Stimulated activated naive CD4-positive, alpha-beta T cell (primary cell): ENCODE data around the gene DTWD2.
A peak's percentile ranks its signal among the peaks of the same experiment; 100 is the strongest.
"Not testable (repeated sequence)": the region's sequence is repeated elsewhere in the genome, so short reads cannot be mapped to it uniquely, and the experiment has no call there.

ENCODE experiments used
- DNase-seq, 6 experiments: peaks; one replicate each; lab custom pipeline; 2025; lab: John Stamatoyannopoulos, UW

Gene DTWD2

DNA sequence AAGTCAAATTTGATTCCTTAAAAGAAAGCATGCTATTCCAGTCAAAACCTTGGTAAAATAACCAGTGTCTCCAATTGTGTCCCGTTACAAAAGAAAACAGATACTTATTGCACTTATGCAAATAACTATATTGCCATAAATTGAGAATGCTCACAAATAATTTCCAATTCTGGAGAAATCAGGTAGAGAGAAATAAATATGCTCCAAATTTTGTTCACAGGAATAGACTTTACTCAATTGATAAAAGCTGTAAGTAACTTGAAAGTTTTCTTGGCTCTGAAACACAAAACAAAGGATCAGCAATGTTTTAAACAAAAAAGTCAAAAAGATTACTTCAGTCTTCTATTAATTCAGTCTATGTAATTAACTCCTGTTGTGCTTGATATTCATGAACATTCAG lies 7.8 kb upstream of the DTWD2 start:
- no peak for DNase-seq

DNA sequence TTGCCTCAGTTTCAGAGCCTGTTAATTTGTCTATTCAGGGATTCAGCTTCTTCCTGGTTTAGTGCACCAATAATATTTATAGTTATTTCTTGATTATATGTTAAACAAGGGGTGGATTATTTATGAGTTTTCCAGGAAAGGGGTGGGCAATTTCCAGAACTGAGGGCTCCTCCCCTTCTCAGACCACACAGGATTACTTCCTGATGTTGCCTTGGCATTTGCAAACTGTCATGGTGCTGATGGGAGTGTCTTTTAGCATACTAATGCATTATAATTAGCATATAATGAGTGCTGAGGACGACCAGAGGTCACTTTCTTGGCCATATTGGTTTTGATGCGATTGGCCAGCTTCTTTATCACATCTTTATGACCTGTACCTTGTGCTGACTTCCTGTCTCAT lies 6.2 kb upstream of the DTWD2 start:
- DNase-seq: no peak

DNA sequence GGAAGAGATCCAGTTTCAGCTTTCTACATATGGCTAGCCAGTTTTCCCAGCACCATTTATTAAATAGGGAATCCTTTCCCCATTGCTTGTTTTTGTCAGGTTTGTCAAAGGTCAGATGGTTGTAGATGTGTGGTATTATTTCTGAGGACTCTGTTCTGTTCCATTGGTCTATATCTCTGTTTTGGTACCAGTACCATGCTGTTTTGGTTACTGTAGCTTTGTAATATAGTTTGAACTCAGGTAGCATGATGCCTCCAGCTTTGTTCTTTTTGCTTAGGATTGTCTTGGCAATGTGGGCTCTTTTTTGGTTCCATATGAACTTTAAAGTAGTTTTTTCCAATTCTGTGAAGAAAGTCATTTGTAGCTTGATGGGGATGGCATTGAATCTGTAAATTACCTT lies 4.8 kb upstream of the DTWD2 start:
- not testable (repeated sequence) for DNase-seq

DNA sequence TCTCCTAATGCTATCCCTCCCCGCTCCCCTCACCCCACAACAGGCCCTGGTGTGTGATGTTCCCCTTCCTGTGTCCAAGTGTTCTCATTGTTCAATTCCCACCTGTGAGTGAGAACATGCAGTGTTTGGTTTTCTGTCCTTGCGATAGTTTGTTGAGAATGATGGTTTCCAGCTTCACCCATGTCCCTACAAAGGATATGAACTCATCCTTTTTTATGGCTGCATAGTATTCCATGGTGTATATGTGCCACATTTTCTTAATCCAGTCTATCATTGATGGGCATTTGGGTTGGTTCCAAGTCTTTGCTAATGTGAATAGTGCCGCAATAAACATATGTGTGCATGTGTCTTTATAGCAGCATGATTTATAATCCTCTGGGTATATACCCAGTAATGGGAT lies 3.7 kb upstream of the DTWD2 start:
- DNase-seq: not testable (repeated sequence)

DNA sequence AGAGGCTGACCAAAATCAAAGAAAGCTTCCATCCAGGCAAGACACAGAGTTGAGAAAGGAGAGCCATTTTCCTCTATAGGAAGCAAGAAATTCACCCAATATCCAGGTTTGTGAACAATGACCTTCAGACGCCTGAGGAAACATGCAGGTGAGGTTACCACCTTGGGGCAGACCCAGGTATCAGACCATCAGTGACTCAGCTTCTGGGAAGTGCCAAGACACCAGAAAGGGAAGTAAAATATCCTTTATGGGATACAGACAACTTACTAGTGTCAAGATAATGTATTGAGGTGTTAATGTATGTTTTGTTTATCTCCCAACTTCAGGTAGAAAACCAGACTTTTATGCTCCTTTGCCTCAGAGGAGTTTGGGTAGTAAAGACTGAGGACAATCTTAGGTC lies 2.2 kb upstream of the DTWD2 start:
- DNase-seq: no peak

DNA sequence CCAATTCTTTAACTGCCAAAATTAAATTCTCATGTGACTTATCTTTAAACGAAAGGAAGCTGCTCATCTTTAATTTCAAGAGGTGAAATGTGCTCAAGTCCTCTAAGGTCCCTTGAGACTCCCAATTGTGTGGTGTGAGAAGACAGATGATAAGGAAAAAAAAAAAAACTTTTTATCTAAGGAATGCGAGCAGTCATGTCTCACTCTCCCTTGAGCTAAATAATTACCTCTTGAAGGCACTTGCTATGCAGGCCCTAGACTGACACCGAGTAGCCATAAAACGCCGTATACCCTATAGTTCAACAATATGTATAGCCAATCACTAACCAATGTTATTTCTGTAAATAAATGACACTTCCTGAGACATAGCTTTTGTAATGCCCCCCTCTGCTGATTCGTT lies 1.5 kb upstream of the DTWD2 start:
- no peak for DNase-seq

DNA sequence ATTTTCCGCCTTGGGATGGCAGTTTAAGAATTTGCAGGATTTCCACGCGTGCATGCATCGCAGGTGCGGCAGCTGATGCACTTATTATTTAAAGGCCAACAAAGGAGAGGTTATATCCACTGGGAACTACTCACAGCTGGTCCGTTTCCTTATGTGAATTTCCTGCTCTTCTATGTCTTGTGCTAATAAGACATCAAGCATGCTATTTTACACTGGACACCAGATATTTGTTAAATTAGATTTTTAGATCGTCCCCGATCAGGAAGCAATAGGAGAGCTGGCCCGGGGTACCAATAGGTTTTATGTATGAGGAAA lies 476 bp upstream of the DTWD2 start:
- DNase-seq: peak in 1 of 6 experiments; percentile 17

DNA sequence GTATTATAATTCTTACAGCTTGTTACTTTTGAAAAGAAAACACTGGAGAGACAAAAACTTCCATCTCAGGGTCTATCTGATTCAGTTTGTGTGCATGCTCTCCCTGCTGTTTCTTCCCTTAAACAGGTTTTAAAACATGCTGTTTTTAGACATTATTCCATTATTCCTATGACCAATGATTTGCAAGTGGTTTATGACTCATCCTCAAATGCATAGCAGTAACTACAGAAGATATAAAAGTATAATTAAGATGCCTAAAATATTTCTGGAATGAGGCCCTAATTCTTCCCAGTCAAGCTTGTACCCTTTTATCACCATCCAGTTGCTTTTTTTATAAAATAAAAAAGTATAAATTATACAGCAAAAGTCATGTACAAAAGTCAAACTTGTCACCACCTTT lies 3.7 kb downstream of the DTWD2 start:
- DNase-seq: no peak

DNA sequence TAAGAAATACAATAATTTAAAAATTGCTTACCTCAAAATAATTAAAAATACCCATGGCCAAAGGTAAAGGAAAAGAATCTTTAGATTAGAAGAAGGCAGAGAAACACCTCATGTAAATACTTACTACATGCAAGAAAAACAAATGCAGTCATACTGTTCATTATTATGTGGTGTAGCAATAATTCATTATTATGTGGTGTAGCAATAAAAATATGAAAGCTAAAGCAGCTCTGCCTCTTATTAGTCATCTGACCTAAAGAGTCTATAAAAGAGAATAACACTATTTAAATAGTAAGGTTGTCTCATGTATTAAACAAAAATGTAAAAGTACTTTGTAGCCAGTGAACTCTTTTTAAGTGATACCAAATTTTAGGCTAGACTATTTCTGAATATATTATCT lies 6.6 kb downstream of the DTWD2 start:
- no peak for DNase-seq

DNA sequence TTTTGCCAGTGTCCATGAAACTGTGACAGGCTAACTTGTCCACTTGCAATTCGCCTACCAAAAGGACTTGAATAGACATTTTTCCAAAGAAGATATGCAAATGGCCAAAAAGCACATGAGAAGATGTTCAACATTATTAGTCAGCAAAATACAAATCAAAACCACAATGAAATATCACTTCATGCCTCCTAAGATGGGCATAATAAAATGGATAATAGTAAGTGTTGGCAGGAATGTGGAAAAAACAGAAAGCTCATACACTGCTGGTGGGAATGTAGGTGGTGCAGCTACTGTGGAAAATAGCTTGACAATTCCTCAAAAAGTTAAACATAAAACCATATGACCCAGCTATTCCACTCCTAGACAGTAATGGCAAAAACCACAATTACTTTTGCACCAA lies 7.9 kb downstream of the DTWD2 start:
- no peak for DNase-seq

DNA sequence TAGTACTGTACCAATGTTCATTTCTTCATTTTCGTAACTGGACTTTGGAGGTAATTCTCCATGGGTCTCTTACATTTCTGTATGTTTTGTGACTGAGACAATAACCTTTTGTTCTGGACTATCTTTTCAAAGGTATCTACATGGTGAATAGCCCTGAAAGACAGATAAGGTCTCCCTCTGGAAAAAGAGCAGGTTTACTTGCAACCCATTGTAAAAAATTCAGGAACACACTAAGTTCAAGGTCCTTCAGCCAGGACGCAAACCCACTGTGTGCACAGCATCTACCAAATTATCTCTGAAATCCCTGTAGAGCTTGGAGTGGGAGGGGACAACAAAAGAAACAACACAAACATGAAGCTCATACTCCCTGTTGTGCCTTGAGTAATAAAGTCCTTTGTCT lies 8.3 kb downstream of the DTWD2 start:
- DNase-seq: no peak

DNA sequence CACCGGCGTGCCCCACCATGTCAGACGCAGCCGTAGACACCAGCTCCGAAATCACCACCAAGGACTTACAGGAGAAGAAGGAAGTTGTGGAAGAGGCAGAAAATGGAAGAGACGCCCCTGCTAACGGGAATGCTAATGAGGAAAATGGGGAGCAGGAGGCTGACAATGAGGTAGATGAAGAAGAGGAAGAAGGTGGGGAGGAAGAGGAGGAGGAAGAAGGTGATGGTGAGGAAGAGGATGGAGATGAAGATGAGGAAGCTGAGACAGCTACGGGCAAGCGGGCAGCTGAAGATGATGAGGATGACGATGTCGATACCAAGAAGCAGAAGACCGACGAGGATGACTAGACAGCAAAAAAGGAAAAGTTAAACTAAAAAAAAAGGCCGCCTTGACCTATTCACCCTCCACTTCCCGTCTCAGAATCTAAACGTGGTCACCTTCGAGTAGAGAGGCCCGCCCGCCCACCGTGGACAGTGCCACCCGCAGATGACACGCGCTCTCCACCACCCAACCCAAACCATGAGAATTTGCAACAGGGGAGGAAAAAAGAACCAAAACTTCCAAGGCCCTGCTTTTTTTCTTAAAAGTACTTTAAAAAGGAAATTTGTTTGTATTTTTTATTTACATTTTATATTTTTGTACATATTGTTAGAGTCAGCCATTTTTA lies 14.4 kb downstream of the DTWD2 start:
- not testable (repeated sequence) for DNase-seq

DNA sequence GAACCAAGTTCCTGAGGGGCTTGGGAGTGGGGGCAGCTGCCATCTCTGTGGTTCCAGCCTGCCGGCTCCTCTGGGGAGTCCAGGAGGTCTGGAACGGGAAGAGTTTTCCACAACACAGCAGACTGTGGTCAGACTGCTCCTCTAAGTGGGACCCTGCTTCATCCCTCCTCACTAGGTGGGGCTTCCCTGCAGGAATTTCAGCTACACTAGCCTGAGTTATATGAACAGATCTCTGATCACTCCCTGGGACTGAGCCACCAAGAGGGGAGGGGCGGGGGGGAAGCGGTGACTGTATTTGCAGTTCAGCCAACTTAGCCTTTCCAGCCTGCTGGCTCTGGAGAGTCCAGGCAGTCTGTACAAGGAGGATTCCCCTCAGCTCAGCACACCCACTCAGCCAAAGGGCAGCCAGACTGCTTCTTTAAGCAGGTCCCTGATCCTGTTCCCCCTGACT lies 19.4 kb downstream of the DTWD2 start:
- DNase-seq: no peak

DNA sequence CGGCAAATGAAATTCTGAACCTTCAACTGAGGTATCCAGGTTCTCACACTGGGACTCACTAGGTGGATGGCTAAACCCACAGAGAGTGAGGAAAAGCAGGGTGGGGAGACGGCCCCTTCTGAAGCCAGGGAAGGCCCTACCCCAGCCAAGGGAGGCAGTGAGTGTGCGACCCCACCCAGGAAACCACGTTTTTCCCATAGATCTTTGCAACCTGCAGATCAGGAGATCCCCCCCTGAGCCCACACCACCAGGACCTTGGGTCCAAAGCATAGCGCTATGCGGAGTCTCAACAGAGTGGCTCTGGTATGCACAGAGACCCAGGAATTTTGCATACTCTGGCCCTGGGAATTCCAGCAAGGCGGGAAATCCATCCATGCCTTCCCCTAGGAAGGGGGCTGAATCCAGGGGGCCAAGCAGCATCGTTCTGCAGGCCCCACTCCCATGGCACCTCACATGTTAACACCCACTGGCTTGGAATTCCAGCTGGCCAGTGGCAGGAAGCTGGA lies 19.9 kb downstream of the DTWD2 start:
- no peak for DNase-seq

DNA sequence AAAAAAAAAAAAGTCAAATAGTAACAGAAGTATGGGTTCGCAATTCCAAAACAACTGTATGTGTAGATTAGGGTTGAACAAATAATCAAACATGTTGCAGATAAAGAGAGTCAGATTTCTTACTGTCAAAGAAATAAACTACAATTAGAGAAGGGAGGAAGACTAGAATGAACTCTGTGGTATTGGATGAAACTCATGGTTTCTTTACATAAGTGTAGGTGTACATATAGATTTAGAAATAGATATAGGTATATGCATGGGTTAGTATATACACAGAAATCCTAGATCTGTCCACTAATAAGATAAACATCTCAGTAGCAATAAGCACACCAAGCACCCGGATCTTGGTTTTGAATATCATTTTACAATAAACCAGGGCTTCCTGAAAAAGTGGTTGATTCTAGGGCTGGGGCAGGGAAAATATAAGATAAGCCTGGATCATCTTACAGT lies 21.3 kb downstream of the DTWD2 start:
- no peak for DNase-seq

DNA sequence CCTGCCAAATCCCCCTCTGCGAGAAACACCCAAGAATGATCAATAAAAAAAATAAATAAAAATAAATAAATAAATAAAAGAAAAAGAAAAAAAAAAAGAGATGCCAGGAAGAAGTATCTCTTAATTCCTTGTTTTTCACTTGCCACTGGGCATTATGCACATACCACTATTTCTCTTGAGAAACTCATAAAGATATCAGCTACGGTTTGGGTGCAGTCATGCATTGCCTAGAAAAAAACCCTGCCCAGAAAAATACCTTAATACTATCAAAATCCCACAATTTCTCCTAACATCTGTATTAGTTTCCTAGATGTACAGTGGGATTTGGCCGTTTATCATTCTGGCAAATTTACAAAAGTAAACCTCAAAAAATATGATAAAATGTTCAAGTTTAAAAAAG lies 22.5 kb downstream of the DTWD2 start:
- no peak for DNase-seq

DNA sequence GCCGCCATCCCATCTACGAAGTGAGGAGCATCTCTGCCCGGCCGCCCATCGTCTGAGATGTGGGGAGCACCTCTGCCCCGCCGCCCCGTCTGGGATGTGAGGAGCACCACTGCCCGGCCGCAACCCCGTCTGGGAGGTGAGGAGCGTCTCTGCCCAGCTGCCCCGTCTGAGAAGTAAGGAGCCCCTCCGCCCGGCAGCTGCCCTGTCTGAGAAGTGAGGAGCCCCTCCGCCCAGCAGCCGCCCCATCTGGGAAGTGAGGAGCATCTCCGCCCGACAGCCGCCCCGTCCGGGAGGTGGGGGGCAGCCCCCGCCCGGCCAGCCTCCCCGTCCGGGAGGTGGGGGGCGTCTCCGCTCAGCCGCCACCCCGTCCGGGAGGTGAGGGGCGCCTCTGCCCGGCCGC lies 23.4 kb downstream of the DTWD2 start:
- not testable (repeated sequence) for DNase-seq

DNA sequence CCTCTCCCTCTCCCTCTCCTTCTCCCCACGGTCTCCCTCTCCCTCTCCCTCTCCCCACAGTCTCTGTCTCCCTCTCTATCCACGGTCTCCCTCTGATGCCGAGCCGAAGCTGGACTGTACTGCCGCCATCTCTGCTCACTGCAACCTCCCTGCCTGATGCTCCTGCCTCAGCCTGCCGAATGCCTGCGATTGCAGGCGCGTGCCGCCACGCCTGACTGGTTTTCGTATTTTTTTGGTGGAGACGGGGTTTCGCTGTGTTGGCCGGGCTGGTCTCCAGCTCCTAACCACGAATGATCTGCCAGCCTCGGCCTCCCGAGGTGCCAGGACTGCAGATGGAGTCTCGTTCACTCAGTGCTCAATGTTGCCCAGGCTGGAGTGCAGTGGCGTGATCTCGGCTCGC lies 24.0 kb downstream of the DTWD2 start:
- not testable (repeated sequence) for DNase-seq

DNA sequence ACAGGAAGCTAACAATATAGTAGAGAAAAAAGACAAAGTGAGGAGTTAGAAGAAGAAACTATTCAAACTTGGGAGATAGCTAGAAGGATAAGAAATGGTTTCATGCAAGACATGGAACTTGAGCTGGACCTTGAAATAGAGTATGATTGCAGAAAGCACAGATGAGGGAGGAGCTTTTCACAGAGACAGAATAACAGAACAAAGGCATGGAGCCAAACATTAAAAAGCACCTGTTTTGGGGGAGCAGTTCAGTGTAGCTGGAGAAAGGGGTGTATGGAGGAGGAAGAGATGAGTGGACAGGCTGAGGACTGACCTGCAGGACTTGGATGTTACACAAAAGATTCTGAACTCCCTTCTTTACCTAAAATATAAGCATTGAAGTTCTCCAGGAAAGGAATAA lies 25.2 kb downstream of the DTWD2 start:
- DNase-seq: no peak

DNA sequence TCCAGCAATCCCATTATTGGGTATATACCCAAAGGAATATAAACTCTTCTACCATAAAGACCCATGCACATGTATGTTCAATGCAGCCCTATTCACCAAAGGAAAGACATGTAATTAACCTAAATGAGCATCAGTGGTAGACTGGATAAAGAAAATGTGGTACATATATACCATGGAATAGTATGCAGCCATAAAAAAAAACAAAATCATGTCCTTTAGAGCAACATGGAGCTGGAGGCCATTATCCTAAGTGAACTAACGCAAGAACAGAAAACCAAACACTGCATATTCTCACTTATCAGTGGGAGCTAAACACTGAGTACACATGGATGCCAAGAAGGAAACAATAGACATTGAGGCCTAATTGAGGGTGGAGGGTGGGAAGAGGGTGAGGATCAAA lies 27.8 kb downstream of the DTWD2 start:
- no peak for DNase-seq

DNA sequence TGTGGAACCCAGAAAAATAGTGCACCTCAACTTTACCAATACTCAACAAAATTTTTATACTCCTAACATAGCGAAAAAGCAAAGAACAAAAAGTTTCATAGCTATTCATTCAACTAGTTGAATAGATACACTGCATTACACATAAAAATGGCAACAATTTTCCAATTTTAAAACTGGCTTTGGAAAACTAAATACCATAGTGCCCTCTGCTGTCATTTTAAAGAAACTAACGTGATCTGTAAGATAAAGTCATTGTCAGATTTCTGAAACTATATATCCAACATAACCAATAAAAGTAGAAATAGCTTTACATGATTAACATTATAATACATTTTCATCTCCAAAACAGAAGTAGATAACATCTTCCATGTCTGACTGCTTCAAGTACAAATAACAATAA lies 31.6 kb downstream of the DTWD2 start:
- no peak for DNase-seq

DNA sequence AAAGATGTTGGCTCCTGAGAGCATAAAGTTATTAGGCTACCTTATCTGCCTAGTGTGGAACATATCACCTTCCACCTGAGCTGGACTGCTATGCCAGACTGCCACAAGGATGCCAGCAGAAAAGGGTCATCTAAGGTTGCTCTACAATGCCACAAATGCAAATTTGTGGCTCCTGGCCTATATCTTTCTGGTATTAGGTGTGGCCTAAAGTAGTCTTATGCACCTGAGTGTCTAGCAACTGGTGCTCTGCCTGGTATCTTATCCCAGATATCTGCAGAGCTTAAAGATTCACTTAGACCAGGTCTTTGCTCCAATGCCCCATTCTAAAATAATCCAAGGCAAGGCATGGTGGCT lies 34.7 kb downstream of the DTWD2 start:
- no peak for DNase-seq

DNA sequence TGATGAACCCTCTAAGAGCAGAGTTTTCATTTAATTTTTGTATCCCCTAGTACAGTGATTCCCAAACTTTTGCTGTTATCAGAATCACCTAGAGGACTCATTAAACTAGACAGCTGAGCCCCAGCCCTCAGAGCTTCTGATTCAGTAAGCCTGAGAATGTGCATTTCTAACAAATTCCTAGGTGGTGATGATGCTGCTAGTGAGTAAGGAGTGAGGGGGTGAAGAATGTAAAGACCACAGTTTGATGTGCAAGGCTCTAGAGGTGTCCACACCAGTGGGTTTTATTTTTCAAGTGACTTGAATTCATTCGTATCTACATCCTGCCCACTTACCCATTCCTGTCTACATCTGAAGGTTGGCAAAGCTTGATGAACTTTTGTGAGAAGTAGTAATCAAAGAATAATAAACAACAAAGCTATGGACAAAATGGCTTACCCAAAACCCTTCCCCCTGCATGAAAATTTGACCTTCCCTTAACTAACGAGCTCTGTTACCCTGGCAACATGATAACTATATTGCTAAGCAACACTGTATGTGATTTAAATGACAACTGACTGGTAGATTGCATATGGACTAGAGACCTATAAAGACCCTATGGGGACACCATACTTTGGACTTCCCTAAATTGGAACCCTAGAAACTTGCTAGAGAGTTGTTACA lies 35.2 kb downstream of the DTWD2 start:
- DNase-seq: no peak

DNA sequence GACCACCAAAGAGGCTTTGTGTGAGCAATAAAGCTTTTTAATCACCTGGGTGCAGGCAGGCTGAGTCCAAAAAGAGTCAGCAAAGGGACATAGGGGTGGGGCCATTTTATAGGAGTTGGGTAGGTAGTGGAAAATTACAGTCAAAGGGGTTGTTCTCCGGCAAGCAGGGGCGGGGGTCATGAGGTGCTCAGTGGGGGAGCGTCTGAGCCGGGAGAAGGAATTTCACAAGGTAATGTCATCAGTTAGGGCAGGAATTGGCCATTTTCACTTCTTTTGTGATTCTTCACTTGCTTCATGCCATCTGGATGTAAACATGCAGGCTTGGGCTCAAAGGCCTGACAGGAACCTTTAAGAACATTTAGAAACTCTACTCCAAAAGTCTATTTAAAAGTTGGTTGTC lies 36.0 kb downstream of the DTWD2 start:
- DNase-seq: not testable (repeated sequence)
